Mesodermal cell (in vitro differentiated cells): ENCODE results near the gene EP400.

ENCODE experiments used
- H3K27ac ChIP-seq: 2 replicates; pipeline ENCODE4 v1.7.0; 2013; ENCODE audit warnings: mild to moderate bottlenecking, low read depth, low read length, moderate library complexity; ENCODE audit not compliant: severe bottlenecking
- H3K36me3 ChIP-seq: 2 replicates; pipeline ENCODE4 v1.7.1; 2013; ENCODE audit warnings: mild to moderate bottlenecking, low read length, moderate library complexity; ENCODE audit not compliant: control insufficient read depth, insufficient read depth
- H3K4me1 ChIP-seq: one replicate; pipeline ENCODE4 v1.7.1; 2013; ENCODE audit warnings: mild to moderate bottlenecking, low read length; ENCODE audit not compliant: insufficient read depth, control insufficient read depth, poor library complexity, severe bottlenecking
- H3K4me3 ChIP-seq: 2 replicates; pipeline ENCODE4 v1.7.0; 2013; ENCODE audit warnings: low read length, control low read depth, mild to moderate bottlenecking; ENCODE audit not compliant: insufficient read depth, poor library complexity, severe bottlenecking; ENCODE audit errors: extremely low read depth
- H3K9me3 ChIP-seq: 2 replicates; pipeline ENCODE4 v1.7.1; 2013; ENCODE audit warnings: mild to moderate bottlenecking, low read length, moderate library complexity; ENCODE audit not compliant: control insufficient read depth
- WGBS, 2 experiments: methylation state at CpG; one replicate each; pipeline ENCODE4 v1.1.5; 2013; ENCODE audit warnings: missing lambda C conversion rate in 2 of 2; ENCODE audit not compliant: insufficient coverage in 2 of 2; 5-methylcytosine and 5-hydroxymethylcytosine counted together

Gene EP400

DNA sequence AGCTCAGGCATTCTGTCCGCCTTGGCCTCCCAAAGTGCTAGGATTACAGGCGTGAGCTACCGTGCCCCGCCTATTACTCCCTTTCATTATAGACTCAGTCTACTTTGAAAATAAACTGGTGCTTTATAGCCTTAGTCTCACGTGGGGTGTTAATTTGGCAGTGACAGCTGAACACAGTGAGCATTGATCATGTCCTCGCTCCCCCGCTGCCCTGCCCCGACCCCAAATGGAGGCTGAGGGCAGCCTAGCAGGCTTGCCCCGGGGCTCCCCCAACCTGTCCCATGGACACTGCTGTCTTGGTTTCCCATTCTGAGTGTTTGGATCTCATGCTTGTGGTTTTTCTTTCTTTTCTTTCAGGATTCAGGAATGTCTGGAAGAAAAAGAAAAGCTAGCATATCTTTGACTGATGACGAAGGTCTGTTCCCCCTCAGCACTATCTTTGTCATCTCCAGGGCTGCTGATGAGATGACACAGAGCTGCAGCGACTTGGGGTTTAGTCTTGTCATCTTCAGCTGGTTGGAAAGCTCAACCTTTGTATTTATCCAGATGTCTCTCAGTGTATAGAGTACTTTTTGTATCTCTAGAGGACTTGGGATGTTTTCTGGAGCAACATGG is 42.2 kb downstream of the EP400 start:
- WGBS, 2 experiments, result 84 to 89% methylated on average over 6 to 9 of the region's 11 CpGs
- Histone ChIP-seq H3K27ac (peak overlapping the region; percentile 49), H3K9me3 (no peaks in the 10 kb centered on the region), H3K4me3 (no peak overlapping the region), H3K36me3 (peaks cover 80% of the 10 kb centered on the region), H3K4me1 (peaks cover 35% of the 10 kb centered on the region)

DNA sequence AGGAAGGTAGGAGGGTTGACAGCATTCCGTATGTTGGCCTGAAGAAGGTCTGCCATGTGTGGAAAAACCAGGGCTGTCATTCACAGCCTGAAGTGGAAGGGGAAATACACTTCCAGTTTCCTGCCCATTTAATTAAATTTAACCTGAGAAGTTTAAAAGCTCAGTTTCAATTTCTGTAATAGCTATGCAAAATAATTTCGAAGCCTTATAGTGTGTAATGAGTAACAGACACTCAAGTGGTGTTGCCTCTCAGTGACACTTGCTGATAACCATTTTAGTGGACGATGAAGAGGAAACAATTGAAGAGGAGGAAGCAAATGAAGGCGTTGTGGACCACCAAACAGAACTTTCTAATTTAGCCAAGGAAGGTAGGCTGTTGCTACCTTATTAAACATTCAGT is 44.8 kb downstream of the EP400 start:
- H3K9me3 ChIP-seq, result no peaks in the 10 kb centered on the region
- peaks cover 28% of the 10 kb centered on the region for H3K4me1 ChIP-seq
- peaks cover 71% of the 10 kb centered on the region for H3K36me3 ChIP-seq
- H3K4me3 ChIP-seq, result no peak overlapping the region
- 100% methylated on average over 2 of the region's 4 CpGs for WGBS, 2 experiments
- no peak overlapping the region for H3K27ac ChIP-seq

DNA sequence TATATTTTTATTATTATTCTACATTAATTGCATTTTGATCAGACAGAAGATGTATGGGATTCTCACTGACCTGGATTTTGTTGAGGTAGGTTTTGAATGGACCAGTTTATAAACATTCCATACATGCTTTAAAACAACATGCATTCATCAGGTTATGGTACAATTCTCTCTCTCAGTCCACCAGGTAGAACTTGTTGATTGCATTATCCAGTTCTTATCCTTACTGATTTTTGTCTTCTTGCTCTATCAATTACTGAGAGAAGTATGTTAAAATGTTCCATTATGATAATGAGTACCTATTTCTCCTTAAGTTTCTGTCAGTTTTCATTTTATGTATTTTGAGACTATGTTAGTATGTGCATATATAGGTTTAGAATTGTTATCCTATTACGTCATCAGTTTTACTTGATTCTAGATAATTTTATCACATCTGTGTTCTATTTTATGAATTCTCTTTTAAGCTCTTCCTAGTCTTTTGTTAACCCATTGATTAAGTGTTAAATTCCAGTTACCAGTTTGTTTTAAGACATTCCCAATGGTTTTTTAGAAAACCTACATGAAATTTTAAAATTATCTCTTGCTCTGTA is 50.6 kb downstream of the EP400 start:
- no CpG with 5 or more reads among the region's 1 CpG for whole genome bisulfite sequencing, 2 experiments
- Histone ChIP-seq H3K36me3 (peaks cover 33% of the 10 kb centered on the region), H3K4me1 (peaks cover 14% of the 10 kb centered on the region), H3K27ac (no peak overlapping the region), H3K9me3 (no peaks in the 10 kb centered on the region), H3K4me3 (no peak overlapping the region)

DNA sequence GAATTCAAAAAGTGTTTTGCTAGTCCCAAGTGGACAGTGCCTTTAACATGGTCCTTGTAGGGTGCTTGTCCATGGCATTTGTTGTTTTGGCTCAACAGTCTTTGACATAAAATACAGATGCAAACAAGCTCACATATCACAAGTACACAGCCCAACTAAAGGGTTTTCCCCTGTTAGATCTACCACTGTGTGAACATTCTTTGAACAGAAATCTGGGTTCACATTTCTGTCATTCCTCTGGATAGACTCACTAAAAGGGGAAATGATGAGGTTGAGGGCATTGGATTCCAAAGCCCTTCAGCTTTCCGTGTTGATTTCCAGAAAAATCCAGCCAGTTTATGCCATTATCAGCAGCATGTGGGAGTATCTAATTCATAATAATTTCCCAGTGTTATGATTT is 54.1 kb downstream of the EP400 start:
- H3K27ac ChIP-seq, result peak overlapping the region; percentile 20
- no CpG with 5 or more reads among the region's 1 CpG for WGBS, 2 experiments
- no peaks in the 10 kb centered on the region for H3K9me3 ChIP-seq
- H3K36me3 ChIP-seq, result peaks cover 53% of the 10 kb centered on the region
- H3K4me1 ChIP-seq, result peaks cover 14% of the 10 kb centered on the region
- H3K4me3 ChIP-seq, result no peak overlapping the region

DNA sequence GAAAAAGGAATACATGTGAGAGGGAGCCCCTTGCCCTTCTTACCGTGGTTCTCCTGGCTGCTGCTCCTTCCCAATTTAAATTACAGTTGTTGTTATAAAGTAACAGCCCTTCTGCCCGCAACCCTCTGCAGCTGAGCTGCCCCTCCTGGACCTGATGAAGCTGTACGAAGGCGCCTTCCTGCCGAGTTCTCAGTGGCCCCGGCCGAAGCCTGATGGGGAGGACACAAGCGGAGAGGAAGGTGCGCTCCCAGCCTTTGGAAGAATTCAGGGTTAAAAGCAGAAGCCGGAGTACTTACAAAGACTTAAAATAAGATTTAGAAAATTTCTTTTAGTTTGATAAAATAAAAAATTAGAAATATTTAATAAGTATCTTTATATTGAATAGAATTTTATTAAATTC is 55.2 kb downstream of the EP400 start:
- WGBS, 2 experiments, result 94 to 100% methylated on average over 1 to 7 of the region's 10 CpGs
- H3K36me3 ChIP-seq, result peaks cover 57% of the 10 kb centered on the region
- H3K4me1 ChIP-seq, result peaks cover 14% of the 10 kb centered on the region
- H3K27ac ChIP-seq, result no peak overlapping the region
- H3K4me3 ChIP-seq, result no peak overlapping the region
- no peaks in the 10 kb centered on the region for H3K9me3 ChIP-seq

DNA sequence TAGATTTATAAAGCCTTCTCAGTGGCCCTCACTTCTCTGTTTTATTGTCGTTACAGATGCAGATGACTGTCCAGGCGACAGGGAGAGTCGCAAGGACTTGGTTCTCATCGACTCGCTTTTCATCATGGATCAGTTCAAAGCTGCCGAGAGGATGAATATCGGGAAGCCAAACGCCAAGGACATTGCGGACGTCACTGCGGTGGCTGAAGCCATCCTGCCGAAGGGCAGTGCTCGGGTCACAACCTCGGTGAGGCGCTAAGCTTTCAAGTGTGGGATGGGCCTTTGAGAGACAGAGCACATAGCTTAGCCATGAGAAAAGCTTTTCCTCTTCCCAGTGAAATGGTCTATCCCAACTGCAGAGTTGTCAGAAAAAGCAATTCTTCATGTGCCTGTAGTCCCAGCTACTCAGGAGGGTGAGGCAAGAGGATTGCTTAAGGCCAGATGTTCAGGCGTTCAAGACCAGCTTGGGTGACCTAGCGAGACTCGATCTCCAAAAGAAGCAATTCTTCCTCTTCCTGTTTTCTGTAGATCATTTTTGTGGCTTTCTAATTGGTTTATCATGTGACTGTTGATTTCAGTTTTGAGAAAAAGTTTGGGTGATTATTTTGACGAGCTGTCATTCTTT is 56.4 kb downstream of the EP400 start:
- no peak overlapping the region for H3K4me3 ChIP-seq
- H3K9me3 ChIP-seq, result no peaks in the 10 kb centered on the region
- H3K27ac ChIP-seq, result no peak overlapping the region
- WGBS, 2 experiments, result 97 to 98% methylated on average over 16 to 17 of the region's 19 CpGs
- peaks cover 69% of the 10 kb centered on the region for H3K36me3 ChIP-seq
- H3K4me1 ChIP-seq, result peaks cover 14% of the 10 kb centered on the region

DNA sequence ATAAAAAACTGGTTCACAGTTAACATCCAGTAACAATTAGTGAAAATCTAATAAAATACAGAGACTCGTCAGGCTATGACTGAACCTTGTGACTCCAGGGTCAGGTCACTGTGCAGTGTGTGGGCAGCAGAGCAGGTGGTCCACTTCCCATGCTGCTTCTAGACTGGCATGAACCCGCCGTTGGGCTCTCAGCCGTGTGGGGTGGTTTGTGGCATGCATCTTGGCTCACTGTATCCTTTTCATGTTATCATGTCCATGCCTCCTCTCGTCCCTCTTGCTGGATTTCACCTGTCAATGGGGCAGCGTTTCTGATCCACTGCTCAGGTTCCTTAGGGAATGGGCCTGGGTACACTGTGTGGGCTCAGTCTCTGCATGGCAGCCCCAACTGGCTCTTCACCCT is 57.3 kb downstream of the EP400 start:
- H3K27ac ChIP-seq, result no peak overlapping the region
- peaks cover 14% of the 10 kb centered on the region for H3K4me1 ChIP-seq
- 96 to 100% methylated on average over 6 of the region's 6 CpGs for WGBS, 2 experiments
- H3K4me3 ChIP-seq, result no peak overlapping the region
- H3K9me3 ChIP-seq, result no peaks in the 10 kb centered on the region
- H3K36me3 ChIP-seq, result peaks cover 77% of the 10 kb centered on the region

DNA sequence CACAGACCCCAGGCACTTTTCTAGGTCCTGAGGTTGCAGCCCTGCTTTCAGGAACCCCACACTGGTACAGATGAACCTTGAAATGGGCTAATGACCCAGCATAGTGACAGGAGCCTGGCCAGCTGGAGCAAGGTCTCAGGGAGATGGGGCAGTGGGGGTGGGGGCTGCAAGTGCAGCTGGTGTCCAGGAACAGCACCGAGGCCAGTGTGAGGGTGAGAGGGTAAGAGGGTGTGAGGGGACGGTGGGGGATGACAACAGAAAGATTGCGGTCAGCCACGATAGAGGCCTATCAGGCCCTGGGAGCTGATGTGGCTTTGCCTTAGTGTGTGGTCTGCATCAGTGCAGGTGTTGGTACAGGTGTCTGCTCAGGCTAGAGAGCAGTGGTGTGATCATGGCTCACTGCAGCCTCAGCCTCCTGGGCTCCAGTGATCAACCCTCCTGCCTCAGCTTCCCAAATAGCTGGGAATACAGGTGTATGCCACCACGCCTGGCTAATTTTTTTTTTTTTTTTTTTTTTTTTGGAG is 59.7 kb downstream of the EP400 start:
- Histone ChIP-seq H3K4me3 (no peak overlapping the region), H3K4me1 (peaks cover 15% of the 10 kb centered on the region), H3K9me3 (no peaks in the 10 kb centered on the region), H3K36me3 (peaks cover 97% of the 10 kb centered on the region), H3K27ac (no peak overlapping the region)
- WGBS, 2 experiments, result 96 to 98% methylated on average over 4 of the region's 5 CpGs

DNA sequence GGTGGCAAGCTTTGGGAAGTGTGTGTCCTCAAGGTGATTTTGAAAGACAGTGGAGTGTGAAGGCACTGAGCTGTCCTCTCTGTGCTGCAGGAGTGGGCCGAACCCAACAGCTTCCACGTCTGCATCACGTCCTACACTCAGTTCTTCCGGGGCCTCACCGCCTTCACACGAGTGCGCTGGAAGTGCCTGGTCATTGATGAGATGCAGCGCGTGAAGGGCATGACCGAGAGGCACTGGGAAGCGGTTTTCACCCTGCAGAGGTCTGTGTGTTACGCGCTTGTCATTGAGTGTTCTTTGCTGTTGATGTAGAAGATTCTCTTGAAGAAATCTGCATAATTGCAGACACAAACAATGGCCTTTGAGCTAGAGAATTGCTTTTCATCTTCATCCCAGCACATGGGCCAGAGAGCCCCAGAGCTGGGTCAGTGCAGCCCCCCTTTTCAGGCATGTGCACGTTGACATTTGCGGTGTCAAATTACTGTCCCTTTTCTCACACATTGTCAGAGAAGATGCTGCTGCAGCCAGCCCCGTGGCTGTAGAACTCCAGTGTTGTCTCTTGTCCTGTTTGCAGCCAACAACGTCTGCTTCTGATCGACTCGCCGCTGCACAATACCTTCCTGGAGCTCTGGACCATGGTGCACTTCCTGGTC is 63.3 kb downstream of the EP400 start:
- Histone ChIP-seq H3K4me3 (no peak overlapping the region), H3K4me1 (peaks cover 15% of the 10 kb centered on the region), H3K27ac (no peak overlapping the region), H3K36me3 (peaks cover 95% of the 10 kb centered on the region), H3K9me3 (no peaks in the 10 kb centered on the region)
- WGBS, 2 experiments, result 89 to 91% methylated on average over 18 of the region's 20 CpGs

DNA sequence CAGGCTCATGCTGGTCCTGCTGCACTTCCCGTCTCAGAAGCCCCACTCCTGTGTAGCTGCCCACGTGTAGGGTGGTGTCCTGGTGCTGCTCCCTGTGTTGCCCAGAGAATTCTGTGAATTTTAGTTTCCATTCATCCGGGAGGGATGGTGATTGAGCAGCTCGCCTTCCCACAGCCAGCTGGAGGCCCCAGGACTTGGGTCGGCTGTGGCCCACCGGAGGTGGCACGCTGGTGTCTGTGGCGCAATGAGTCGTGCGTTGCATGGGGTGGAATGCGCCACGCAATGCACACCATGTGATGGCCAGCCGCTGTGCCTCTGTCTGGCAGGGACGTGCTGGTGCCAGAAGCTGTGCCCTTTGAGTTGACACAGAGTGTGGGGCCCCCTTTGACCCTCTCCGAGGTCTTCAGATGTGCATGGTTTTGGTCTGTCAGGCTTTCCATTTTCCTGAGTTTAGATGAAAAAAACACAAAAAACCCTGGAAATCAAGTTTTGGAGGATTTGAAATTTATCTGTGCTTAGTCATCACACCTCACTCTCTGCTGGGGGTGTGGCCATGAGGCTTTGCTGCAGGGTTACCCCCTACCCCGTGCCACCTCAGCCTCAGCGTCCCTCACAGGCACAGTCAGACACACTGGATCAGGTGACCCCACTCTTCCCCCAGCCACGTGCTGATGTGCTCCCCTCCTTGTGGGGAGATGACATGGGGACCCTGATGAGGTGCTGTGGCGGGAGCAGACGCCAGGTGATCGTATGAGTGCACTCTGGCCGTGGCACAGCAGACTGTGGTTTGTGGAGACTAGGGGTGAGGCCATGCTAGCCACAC is 64.6 kb downstream of the EP400 start:
- WGBS, 2 experiments, result 95 to 97% methylated on average over 16 to 20 of the region's 22 CpGs
- no peak overlapping the region for H3K4me3 ChIP-seq
- peaks cover 15% of the 10 kb centered on the region for H3K4me1 ChIP-seq
- no peaks in the 10 kb centered on the region for H3K9me3 ChIP-seq
- H3K27ac ChIP-seq, result peak overlapping the region; percentile 5
- H3K36me3 ChIP-seq, result peaks cover 96% of the 10 kb centered on the region
